Measurements from ENCODE around the gene LINGO4. TPM values are rescaled to one million over a fixed set of nuclear protein-coding genes. Genes with fewer than 3 reads are reported as not detected.

Gene LINGO4
- total and polyA plus RNA-seq, 2 donors (not counting 1 experiment from before 2014, with no cell fraction given), result not detected

DNA sequence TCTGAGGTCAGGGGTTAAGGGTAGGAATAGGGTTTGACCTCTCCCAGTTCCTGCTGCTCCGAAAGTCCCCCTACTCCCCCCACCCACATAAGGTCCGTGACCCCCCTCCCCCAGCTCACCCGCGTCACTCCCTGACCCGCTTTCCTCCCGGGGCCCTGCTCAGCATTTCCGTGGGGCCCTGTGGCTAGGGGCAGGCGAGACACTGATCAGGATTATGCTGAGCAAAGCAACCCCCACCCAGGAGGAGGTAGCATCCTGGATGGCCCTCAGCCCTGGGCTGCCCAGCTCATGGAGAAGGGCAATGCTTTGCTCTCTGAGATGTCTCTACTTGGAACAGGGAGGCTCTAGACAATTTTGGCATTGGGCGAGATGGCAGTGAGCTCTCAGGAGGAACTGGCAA lies 22.6 kb upstream of the LINGO4 start:
- no peak for TF ChIP-seq EZH2 (IDR thresholded peaks at IDR 0.05; ENCODE audit: low read length, missing control alignments)
- TF ChIP-seq CTCF (conservative IDR thresholded peaks at IDR 0.05 in 1 of 2, IDR thresholded peaks at IDR 0.05 in 1 of 2; ENCODE audit: low read depth in 1 of 2, low read length in 2 of 2), result no peak
- H3K27ac ChIP-seq (ENCODE audit: insufficient read depth, low read length), result no peak overlapping the region
- no peaks in the 10 kb centered on the region for H4K20me1 ChIP-seq (ENCODE audit: control insufficient read depth, extremely low read depth, insufficient read depth, low read length)
- no peaks in the 10 kb centered on the region for H3K4me1 ChIP-seq (ENCODE audit: control insufficient read depth, extremely low read depth, insufficient read depth, low read length)
- H2AFZ ChIP-seq (ENCODE audit: low read length), result no peak overlapping the region
- no peaks in the 10 kb centered on the region for H3K9me3 ChIP-seq (ENCODE audit: control insufficient read depth, insufficient read depth, low read depth, low read length)
- H3K4me3 ChIP-seq (replicated peaks in 1 of 4; ENCODE audit: control extremely low read depth in 1 of 4, insufficient read depth in 1 of 4, low read depth in 3 of 4, low read length in 4 of 4), result no peak overlapping the region
- no peak overlapping the region for H3K4me2 ChIP-seq (ENCODE audit: extremely low read depth, insufficient read depth, low read length)
- no peak for DNase-seq (ENCODE audit: low read depth in 2 of 2)
- H3K9ac ChIP-seq (ENCODE audit: insufficient read depth, low read length), result no peak overlapping the region
- no peaks in the 10 kb centered on the region for H3K79me2 ChIP-seq (ENCODE audit: control insufficient read depth, insufficient read depth, low read length)
- peaks cover 18% of the 10 kb centered on the region for H3K27me3 ChIP-seq (ENCODE audit: control insufficient read depth, insufficient read depth, low read length)
- no peaks in the 10 kb centered on the region for H3K36me3 ChIP-seq (ENCODE audit: control insufficient read depth, insufficient read depth, low read length)

GRCh38 chr1:151825751-151826660 lies 20.8 kb upstream of the LINGO4 start:
- Histone ChIP-seq H3K4me2 (ENCODE audit: extremely low read depth, insufficient read depth, low read length) (no peak overlapping the region), H3K4me1 (ENCODE audit: control insufficient read depth, extremely low read depth, insufficient read depth, low read length) (no peaks in the 10 kb centered on the region)

More at GRCh38 chr1:151825751-151826660, 20.8 kb upstream of the LINGO4 start:
- Histone ChIP-seq H3K9me3 (ENCODE audit: control insufficient read depth, insufficient read depth, low read depth, low read length) (no peaks in the 10 kb centered on the region), H2AFZ (ENCODE audit: low read length) (no peak overlapping the region), H3K27me3 (ENCODE audit: control insufficient read depth, insufficient read depth, low read length) (peaks cover 18% of the 10 kb centered on the region), H3K9ac (ENCODE audit: insufficient read depth, low read length) (no peak overlapping the region), H3K4me3 (replicated peaks in 1 of 4; ENCODE audit: control extremely low read depth in 1 of 4, insufficient read depth in 1 of 4, low read depth in 3 of 4, low read length in 4 of 4) (no peak overlapping the region), H3K27ac (ENCODE audit: insufficient read depth, low read length) (no peak overlapping the region), H3K79me2 (ENCODE audit: control insufficient read depth, insufficient read depth, low read length) (no peaks in the 10 kb centered on the region), H4K20me1 (ENCODE audit: control insufficient read depth, extremely low read depth, insufficient read depth, low read length) (no peaks in the 10 kb centered on the region), H3K36me3 (ENCODE audit: control insufficient read depth, insufficient read depth, low read length) (no peaks in the 10 kb centered on the region)
- no peak for DNase-seq (ENCODE audit: low read depth in 2 of 2)
- no peak for TF ChIP-seq CTCF (conservative IDR thresholded peaks at IDR 0.05 in 1 of 2, IDR thresholded peaks at IDR 0.05 in 1 of 2; ENCODE audit: low read depth in 1 of 2, low read length in 2 of 2)
- no peak for TF ChIP-seq EZH2 (IDR thresholded peaks at IDR 0.05; ENCODE audit: low read length, missing control alignments)
